ENCODE results near the gene LPCAT2.

The LPCAT2 gene

GRCh38 chr16:55503726-55504550, 4.9 kb upstream of the LPCAT2 start:
- no peak for DNase-seq (ENCODE audit: low spot score)

DNA sequence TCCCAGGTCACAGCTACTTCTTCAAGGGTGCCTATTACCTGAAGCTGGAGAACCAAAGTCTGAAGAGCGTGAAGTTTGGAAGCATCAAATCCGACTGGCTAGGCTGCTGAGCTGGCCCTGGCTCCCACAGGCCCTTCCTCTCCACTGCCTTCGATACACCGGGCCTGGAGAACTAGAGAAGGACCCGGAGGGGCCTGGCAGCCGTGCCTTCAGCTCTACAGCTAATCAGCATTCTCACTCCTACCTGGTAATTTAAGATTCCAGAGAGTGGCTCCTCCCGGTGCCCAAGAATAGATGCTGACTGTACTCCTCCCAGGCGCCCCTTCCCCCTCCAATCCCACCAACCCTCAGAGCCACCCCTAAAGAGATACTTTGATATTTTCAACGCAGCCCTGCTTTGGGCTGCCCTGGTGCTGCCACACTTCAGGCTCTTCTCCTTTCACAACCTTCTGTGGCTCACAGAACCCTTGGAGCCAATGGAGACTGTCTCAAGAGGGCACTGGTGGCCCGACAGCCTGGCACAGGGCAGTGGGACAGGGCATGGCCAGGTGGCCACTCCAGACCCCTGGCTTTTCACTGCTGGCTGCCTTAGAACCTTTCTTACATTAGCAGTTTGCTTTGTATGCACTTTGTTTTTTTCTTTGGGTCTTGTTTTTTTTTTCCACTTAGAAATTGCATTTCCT, 3.4 kb upstream of the LPCAT2 start:
- no peak for DNase-seq (ENCODE audit: low spot score)

GRCh38 chr16:55506083-55506482, 2.8 kb upstream of the LPCAT2 start:
- DNase-seq (ENCODE audit: low spot score), result no peak

- no peak for DNase-seq (ENCODE audit: low spot score)
These were observed 2.2 kb upstream of the LPCAT2 start for GRCh38 chr16:55506708-55507107.

DNA sequence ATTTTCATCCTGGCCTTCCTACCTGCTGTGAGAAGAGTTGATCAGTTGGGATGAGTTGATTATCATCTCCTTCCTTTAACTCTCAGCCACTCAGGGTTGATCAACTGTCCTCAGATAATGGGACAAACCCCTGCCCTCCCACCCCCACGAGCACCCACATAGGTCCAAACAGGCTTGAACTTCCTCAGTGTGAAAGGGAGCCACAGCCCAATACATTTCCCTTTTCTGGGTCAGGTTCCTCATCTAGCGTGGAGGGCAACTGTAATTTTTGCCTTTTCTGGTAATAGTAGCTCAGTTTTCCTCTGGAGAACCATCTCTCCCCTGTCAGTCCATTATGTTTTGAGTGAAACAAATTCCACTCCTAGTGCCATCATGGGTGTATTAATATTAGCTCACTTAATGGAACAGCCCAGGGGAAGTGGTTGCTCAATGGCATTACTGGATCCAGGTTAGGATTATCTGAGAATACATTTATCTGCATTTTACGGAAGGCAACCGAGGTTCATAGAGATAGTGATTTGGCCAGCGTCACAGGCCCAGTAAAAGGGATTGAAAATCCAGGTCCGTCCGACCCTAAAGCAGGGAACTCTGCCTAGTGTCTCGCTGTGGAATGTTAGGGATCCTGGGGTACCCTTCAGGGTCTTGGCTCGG, 476 bp upstream of the LPCAT2 start:
- DNase-seq (ENCODE audit: low spot score), result no peak

GRCh38 chr16:55510185-55510805, 1.4 kb downstream of the LPCAT2 start:
- DNase-seq (ENCODE audit: low spot score), result no peak

- DNase-seq (ENCODE audit: low spot score), result no peak
These were observed 4.1 kb downstream of the LPCAT2 start for GRCh38 chr16:55512941-55513340.

GRCh38 chr16:55513616-55514015, 4.7 kb downstream of the LPCAT2 start:
- DNase-seq (ENCODE audit: low spot score), result no peak

DNA sequence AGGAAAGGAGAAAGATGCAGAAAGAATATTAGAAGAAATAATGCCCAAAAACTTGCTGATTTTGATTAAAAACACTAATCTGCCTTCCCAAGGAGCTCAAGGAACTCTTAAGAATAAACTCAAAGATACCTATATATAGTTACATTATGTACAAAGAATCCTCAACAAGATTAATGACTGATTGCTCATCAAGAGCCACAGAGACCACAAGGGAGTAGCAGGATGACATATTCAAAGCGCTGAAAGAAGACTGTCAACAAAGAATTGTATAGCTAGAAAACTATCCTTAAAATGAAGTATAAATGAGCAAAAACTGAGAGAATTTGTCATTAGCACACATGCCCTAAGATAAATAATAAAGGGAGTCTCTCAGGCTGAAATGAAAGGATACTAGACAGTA, 6.2 kb downstream of the LPCAT2 start:
- DNase-seq (ENCODE audit: low spot score), result no peak

DNA sequence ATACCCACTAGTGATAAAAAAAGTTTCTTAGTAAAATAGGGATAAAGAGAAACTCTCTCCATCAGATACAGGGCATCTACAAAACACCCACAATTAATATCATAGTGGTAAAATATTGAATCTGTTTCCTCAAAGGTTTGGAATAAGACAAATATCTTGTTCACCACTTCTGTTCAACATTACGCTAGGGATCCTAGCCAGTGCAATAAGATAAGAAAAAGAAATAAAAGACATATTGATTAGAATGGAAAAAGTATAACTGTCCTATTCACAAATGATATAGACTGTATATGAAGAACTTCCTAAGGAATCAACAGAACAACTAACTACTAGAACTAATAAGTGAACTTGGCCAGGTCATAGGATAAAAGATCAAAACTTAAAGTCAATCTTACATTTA, 12.9 kb downstream of the LPCAT2 start:
- DNase-seq (ENCODE audit: low spot score), result no peak

GRCh38 chr16:55526441-55526840, 17.6 kb downstream of the LPCAT2 start:
- no peak for DNase-seq (ENCODE audit: low spot score)

DNA sequence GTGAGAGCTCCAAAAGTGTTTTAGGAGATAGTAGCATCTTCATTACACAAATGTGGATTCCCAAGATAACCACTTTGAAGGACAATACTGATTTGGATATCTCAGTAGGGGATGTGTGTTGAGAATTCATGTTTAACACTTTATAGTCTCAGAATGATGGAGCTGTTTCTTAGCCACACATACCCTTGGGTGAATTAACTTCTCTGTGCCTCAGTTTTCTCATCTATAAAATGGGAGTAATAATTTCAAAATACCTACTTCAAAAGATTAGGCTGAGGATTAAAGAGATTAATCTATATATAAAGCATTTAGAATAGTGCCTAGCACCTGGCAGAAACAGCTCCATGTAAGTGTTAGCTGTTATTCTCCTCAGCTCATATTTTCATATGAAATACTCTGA, 19.0 kb downstream of the LPCAT2 start:
- no peak for DNase-seq (ENCODE audit: low spot score)

DNA sequence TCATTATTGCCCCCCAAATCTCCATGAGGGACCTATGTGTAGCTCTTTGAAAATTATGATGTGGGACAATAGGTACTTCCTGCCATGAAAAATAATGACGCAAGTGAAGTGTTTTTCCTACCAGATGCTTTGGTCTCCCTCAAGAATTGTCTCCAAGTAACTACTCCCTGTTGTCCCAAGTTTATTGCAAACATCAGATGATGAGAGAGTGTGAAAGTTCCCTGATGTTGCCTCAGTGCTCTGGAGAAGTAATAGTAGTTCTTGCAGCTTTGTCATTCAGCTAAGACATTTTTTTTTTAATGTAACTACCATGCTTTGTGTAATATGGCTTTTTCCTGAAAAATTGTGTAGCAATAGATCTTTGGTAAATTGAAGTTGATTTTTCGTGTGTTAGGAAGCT, 20.1 kb downstream of the LPCAT2 start:
- no peak for DNase-seq (ENCODE audit: low spot score)

DNA sequence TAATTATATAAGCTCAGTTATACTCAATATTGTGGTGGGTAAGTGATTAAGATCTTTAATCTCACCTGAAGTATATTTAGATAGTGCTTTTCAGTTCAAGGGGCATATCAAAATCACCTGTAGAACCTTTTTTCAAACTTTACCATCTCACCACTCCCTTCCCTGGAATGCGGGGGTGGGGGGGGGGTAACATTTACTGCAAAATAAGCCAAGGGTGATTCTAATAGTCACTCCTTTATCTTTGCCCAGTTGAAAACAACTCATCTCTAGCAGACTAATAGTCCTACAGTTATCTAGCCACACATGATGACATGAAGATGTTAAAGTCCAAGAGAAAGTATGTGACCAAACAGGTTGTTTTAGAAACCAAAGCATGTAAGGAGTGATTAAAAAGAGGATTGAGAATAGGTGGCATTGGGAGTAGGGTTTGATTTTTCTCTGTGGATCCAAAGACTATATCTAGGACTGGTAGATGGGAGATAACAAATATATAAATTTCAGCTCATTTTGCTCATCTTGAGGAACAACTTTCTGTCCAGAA, 21.5 kb downstream of the LPCAT2 start:
- no peak for DNase-seq (ENCODE audit: low spot score)

- DNase-seq (ENCODE audit: low spot score), result no peak
These were observed 23.4 kb downstream of the LPCAT2 start for GRCh38 chr16:55532227-55532626.

GRCh38 chr16:55534756-55535155, 25.9 kb downstream of the LPCAT2 start:
- DNase-seq (ENCODE audit: low spot score), result no peak

- DNase-seq (ENCODE audit: low spot score), result no peak
These were observed 30.2 kb downstream of the LPCAT2 start for GRCh38 chr16:55539049-55539448.

DNA sequence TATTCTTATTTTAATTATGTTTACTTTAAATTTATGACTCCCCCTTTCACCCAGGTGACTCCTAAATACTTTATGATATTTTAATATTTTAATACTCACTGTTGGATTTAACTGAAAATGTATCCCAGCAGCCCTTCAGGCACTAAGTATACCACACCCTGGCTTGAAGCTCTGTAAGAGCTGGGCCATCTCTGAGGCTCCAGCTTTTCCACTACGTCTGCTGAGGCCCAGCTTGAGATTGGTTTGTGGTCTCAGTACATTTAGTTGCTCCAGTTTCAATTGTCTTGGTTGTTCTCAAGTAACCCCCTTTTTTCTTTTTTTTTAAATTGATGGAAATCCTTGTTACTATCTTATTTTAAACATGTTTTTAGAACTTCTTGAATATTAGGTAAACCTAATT, 30.6 kb downstream of the LPCAT2 start:
- no peak for DNase-seq (ENCODE audit: low spot score)

- no peak for DNase-seq (ENCODE audit: low spot score)
These were observed 31.3 kb downstream of the LPCAT2 start for GRCh38 chr16:55540221-55540620.

DNA sequence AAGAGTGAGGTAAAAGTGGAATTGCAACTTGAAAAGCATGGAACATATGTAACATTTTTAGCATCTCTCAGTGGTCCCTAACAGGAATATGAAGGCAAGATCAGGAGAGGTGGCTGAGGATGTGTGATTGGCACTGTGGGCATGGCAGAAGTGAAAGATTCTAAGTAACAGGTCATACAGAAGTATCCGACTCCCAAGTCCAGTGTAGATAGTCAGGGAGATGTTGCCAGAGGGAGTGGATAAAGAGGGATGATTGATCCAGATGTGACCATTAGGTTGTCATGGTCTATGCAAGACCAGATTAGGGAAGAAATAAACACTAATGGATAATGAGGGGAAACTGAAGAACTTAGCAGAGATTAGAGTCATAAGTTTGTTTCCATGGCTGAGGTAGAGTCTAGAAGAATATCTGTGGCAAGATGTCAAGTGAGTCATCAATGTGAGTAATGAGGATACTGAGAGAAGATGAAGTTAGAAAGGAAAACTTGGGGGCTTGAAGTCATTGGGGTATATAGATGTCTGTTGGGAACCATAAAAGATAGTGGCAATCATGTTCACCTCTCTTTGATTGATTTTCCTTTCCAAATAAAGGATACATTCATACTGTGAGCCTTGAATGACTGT, 33.7 kb downstream of the LPCAT2 start:
- no peak for DNase-seq (ENCODE audit: low spot score)

- no peak for DNase-seq (ENCODE audit: low spot score)
These were observed 34.6 kb downstream of the LPCAT2 start for GRCh38 chr16:55543472-55543871.

DNA sequence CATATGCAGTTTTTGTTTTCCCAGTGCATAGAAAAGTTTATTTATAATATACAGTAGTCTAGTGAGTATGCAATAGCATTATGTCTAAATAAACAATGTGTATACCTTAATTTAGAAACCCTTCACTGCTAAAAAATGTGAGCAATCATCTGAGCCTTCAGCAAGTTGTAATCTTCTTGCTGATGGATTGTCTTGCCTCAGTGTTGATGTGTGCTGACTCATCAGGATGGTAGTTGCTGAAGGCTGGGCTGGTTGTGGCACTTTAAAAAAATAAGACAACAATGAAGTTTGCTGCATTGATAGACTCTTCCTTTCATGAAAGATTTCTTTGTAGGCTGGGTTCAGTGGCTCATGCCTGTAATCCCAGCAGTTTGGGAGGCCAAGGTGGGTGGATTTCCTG, 43.7 kb downstream of the LPCAT2 start:
- no peak for DNase-seq (ENCODE audit: low spot score)
